ENCODE results near the gene LIPC.

- TF ChIP-seq POLR2A (IDR thresholded peaks at IDR 0.05): no peak
- TF ChIP-seq, protein P1, sequence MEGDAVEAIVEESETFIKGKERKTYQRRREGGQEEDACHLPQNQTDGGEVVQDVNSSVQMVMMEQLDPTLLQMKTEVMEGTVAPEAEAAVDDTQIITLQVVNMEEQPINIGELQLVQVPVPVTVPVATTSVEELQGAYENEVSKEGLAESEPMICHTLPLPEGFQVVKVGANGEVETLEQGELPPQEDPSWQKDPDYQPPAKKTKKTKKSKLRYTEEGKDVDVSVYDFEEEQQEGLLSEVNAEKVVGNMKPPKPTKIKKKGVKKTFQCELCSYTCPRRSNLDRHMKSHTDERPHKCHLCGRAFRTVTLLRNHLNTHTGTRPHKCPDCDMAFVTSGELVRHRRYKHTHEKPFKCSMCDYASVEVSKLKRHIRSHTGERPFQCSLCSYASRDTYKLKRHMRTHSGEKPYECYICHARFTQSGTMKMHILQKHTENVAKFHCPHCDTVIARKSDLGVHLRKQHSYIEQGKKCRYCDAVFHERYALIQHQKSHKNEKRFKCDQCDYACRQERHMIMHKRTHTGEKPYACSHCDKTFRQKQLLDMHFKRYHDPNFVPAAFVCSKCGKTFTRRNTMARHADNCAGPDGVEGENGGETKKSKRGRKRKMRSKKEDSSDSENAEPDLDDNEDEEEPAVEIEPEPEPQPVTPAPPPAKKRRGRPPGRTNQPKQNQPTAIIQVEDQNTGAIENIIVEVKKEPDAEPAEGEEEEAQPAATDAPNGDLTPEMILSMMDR (IDR thresholded peaks at IDR 0.05): no peak
These were observed 46.8 kb downstream of the LIPC start for GRCh38 chr15:58478579-58478978.
